SK-N-SH treated with all-trans-retinoic acid at 6 μM for 48 hours (cell line): ENCODE data around the gene TTC27.
"Not testable (repeated sequence)": the region's sequence is repeated elsewhere in the genome, so short reads cannot be mapped to it uniquely, and the experiment has no call there.

Experiments used
- ATAC-seq: fragments of 200-7000 bp; cut with Tn5 transposase; 3 replicates; pipeline ENCODE4 v1.9.1; 2020; ENCODE audit warnings: mild to moderate bottlenecking, moderate library complexity
- ARNTL ChIP-seq: fragments of 450-650 bp; formaldehyde crosslinking; IDR thresholded peaks from 2 replicates; pipeline ENCODE4 v1.5.0; 2020; ENCODE audit warnings: low read depth, mild to moderate bottlenecking, moderate library complexity, borderline replicate concordance
- BACH2 ChIP-seq: fragments of 250-450 bp; sonication (Bioruptor Pico); IDR thresholded peaks from 2 replicates; pipeline ENCODE4 v1.9.0; 2021; ENCODE audit warnings: mild to moderate bottlenecking, borderline replicate concordance
- CREB5 ChIP-seq: fragments of 250-450 bp; sonication (Bioruptor Pico); IDR thresholded peaks from 2 replicates; pipeline ENCODE4 v1.5.1; 2020; ENCODE audit warnings: low read depth, mild to moderate bottlenecking, moderate library complexity
- CSDC2 ChIP-seq: fragments of 250-450 bp; sonication (Bioruptor Pico); IDR thresholded peaks from 2 replicates; pipeline ENCODE4 v1.5.0; 2020; ENCODE audit warnings: mild to moderate bottlenecking, moderate library complexity
- CSRNP3 ChIP-seq: fragments of 250-450 bp; sonication (Bioruptor Pico); IDR thresholded peaks from 2 replicates; pipeline ENCODE4 v1.5.1; 2021; ENCODE audit warnings: mild to moderate bottlenecking, moderate library complexity
- ESRRG ChIP-seq: fragments of 250-450 bp; sonication (Bioruptor Pico); IDR thresholded peaks from 2 replicates; pipeline ENCODE4 v1.6.1; 2021; ENCODE audit warnings: mild to moderate bottlenecking
- GLIS3 ChIP-seq: fragments of 250-450 bp; sonication (Bioruptor Pico); IDR thresholded peaks from 2 replicates; pipeline ENCODE4 v1.5.0; 2020; ENCODE audit warnings: mild to moderate bottlenecking, moderate library complexity
- ISL1 ChIP-seq: fragments of 250-450 bp; sonication (Bioruptor Pico); IDR thresholded peaks from 2 replicates; pipeline ENCODE4 v2.1.2; 2022; ENCODE audit warnings: mild to moderate bottlenecking, moderate library complexity
- OSR1 ChIP-seq: fragments of 250-450 bp; sonication (Bioruptor Pico); IDR thresholded peaks from 2 replicates; pipeline ENCODE4 v1.8.0; 2022; ENCODE audit warnings: moderate library complexity, mild to moderate bottlenecking, inconsistent platforms
- PATZ1 ChIP-seq: fragments of 250-450 bp; sonication (Bioruptor Pico); IDR thresholded peaks from 2 replicates; pipeline ENCODE4 v1.8.0; 2020; ENCODE audit warnings: mild to moderate bottlenecking, moderate library complexity, borderline replicate concordance
- POU6F1 ChIP-seq: fragments of 250-450 bp; sonication (Bioruptor Pico); IDR thresholded peaks from 2 replicates; pipeline ENCODE4 v1.8.0; 2021; ENCODE audit warnings: low read depth, mild to moderate bottlenecking, moderate library complexity, borderline replicate concordance
- PPARA ChIP-seq: fragments of 250-450 bp; sonication (Bioruptor Pico); IDR thresholded peaks from 2 replicates; pipeline ENCODE4 v1.5.0; 2020; ENCODE audit warnings: mild to moderate bottlenecking, borderline replicate concordance
- SNAI2 ChIP-seq: fragments of 250-450 bp; sonication (Bioruptor Pico); IDR thresholded peaks from 2 replicates; pipeline ENCODE4 v1.5.0; 2020; ENCODE audit warnings: mild to moderate bottlenecking, moderate library complexity
- TCF4 ChIP-seq: fragments of 250-450 bp; sonication (Bioruptor Pico); IDR thresholded peaks from 2 replicates; pipeline ENCODE4 v1.8.0; 2021; ENCODE audit warnings: mild to moderate bottlenecking, moderate library complexity, borderline replicate concordance
- TSHZ2 ChIP-seq: fragments of 250-450 bp; sonication (Bioruptor Pico); IDR thresholded peaks from 2 replicates; pipeline ENCODE4 v1.5.0; 2020; ENCODE audit warnings: mild to moderate bottlenecking, moderate library complexity
- ZC3H10 ChIP-seq: fragments of 250-450 bp; sonication (Bioruptor Pico); IDR thresholded peaks from 2 replicates; pipeline ENCODE4 v1.5.1; 2021; ENCODE audit warnings: mild to moderate bottlenecking, moderate library complexity
- ZFP3 ChIP-seq: fragments of 250-450 bp; sonication (Bioruptor Pico); IDR thresholded peaks from 2 replicates; pipeline ENCODE4 v1.5.0; 2020; ENCODE audit warnings: mild to moderate bottlenecking, moderate library complexity
- ZFP30 ChIP-seq: fragments of 450-650 bp; formaldehyde crosslinking; IDR thresholded peaks from 2 replicates; pipeline ENCODE4 v1.5.0; 2022; ENCODE audit warnings: mild to moderate bottlenecking, moderate library complexity
- ZNF565 ChIP-seq: fragments of 450-650 bp; formaldehyde crosslinking; conservative IDR thresholded peaks from 2 replicates; pipeline ENCODE4 v1.5.0; 2020; ENCODE audit warnings: low read depth, mild to moderate bottlenecking, moderate library complexity
- ZNF70 ChIP-seq: fragments of 450-650 bp; formaldehyde crosslinking; IDR thresholded peaks from 2 replicates; pipeline ENCODE4 v1.5.0; 2020; ENCODE audit warnings: mild to moderate bottlenecking, moderate library complexity
- ZNF8 ChIP-seq: fragments of 450-650 bp; formaldehyde crosslinking; IDR thresholded peaks from 2 replicates; pipeline ENCODE4 v1.5.0; 2020; ENCODE audit warnings: mild to moderate bottlenecking, moderate library complexity

TTC27 gene

GRCh38 chr2:32721376-32721775 is 93.5 kb downstream of the TTC27 start:
- TF ChIP-seq ESRRG (CRISPR knock-in tag) (no peak), GLIS3 (CRISPR knock-in tag) (no peak), ZFP3 (no peak), SNAI2 (CRISPR knock-in tag) (no peak), ZFP30 (CRISPR knock-in tag) (no peak), POU6F1 (CRISPR knock-in tag) (no peak), OSR1 (CRISPR knock-in tag) (no peak), ZNF565 (CRISPR knock-in tag) (no peak), BACH2 (CRISPR knock-in tag) (no peak), CSDC2 (CRISPR knock-in tag) (no peak)
- no peak for ATAC-seq

- TF ChIP-seq GLIS3 (CRISPR knock-in tag) (no peak), ZNF565 (CRISPR knock-in tag) (no peak), PATZ1 (CRISPR knock-in tag) (no peak), ARNTL (no peak), ZC3H10 (no peak), POU6F1 (CRISPR knock-in tag) (no peak), SNAI2 (CRISPR knock-in tag) (no peak), TCF4 (CRISPR knock-in tag) (no peak), BACH2 (CRISPR knock-in tag) (no peak), ZNF8 (CRISPR knock-in tag) (no peak), CREB5 (CRISPR knock-in tag) (no peak)
These were observed 95.7 kb downstream of the TTC27 start for GRCh38 chr2:32723467-32724079.

GRCh38 chr2:32726678-32727077 is 98.8 kb downstream of the TTC27 start:
- ATAC-seq = not testable (repeated sequence)

More at GRCh38 chr2:32723467-32724079, 95.7 kb downstream of the TTC27 start:
- ATAC-seq = no peak

GRCh38 chr2:32727157-32727556 is 99.3 kb downstream of the TTC27 start:
- ATAC-seq = no peak
- TF ChIP-seq ZNF70 (CRISPR knock-in tag) (no peak), CSRNP3 (CRISPR knock-in tag) (no peak), TSHZ2 (no peak), ISL1 (CRISPR knock-in tag) (no peak), TCF4 (CRISPR knock-in tag) (no peak), PPARA (CRISPR knock-in tag) (no peak)

- ATAC-seq = not testable (repeated sequence)
These were observed 103.1 kb downstream of the TTC27 start for GRCh38 chr2:32730958-32731357.
